HCT116 (cell line): ENCODE measurements around the gene HBG2. TPM values are rescaled to one million over a fixed set of nuclear protein-coding genes. Genes with fewer than 3 reads are reported as not detected.

Source experiments
- ATAC-seq: fragments of 200-7000 bp; cut with Tn5 transposase; 2 replicates; pipeline ENCODE4 v1.9.1; 2020; ENCODE audit warnings: mild to moderate bottlenecking, moderate library complexity
- BruUV-seq: library from RNA; stranded (reverse); fragments of 400-500 nt; replicated peaks from 2 replicates; lab custom pipeline; 2021; lab: Mats Ljungman, UMichigan
- CTCF ChIA-PET: fragments of 300-600 bp; sonication (Branson Sonifier 250); formaldehyde crosslinking; loops from one replicate; lab custom pipeline; 2021; ENCODE audit warnings: antibody characterized with exemption; lab: Charles Lee
- POLR2A ChIA-PET: fragments of 300-600, 350-600 bp; sonication (Branson Sonifier 250); formaldehyde crosslinking; loops from one replicate; lab custom pipeline; 2021; ENCODE audit warnings: antibody characterized with exemption; lab: Charles Lee
- RAD21 ChIA-PET, 2 experiments: fragments of 300-600 bp; sonication (Branson Sonifier 250); formaldehyde crosslinking; loops; one replicate each; lab custom pipeline; 2023; ENCODE audit warnings: low total read pairs in 2 of 2; ENCODE audit not compliant: uncharacterized antibody in 2 of 2, unreplicated experiment in 2 of 2, low non-redundant PET in 1 of 2; lab: Charles Lee
- DNase-seq: peaks from one replicate; pipeline ENCODE4 v3.0.0-alpha.2; 2010; ENCODE audit warnings: low read depth, low spot score
- H2AFZ ChIP-seq: fragments of 200-600 bp; shearing (Covaris generic), sonication (generic); 2 replicates; pipeline ENCODE4 v1.6.1; 2017; ENCODE audit warnings: low read depth, mixed run types, mixed read lengths, antibody characterized with exemption, low read length; ENCODE audit not compliant: poor library complexity, severe bottlenecking
- H3K27ac ChIP-seq: 2 replicates; pipeline ENCODE4 v1.5.1; 2012; ENCODE audit warnings: low read depth, low read length
- H3K27me3 ChIP-seq: fragments of 200-600 bp; sonication (generic); 2 replicates; pipeline ENCODE4 v1.6.1; 2016; ENCODE audit warnings: mixed run types, low read length, mixed read lengths; ENCODE audit not compliant: insufficient read depth
- H3K36me3 ChIP-seq, 2 experiments: fragments of 200-500 bp in 1 of 2; fragments of 200-600 bp in 1 of 2; sonication (Bioruptor generic) in 1 of 2; sonication (generic) in 1 of 2; 2 replicates each; pipeline versions ENCODE4 v1.5.1 to v1.6.1; 2014 to 2016; ENCODE audit warnings: low read length in 2 of 2, inconsistent platforms in 1 of 2, mixed read lengths in 1 of 2, mixed run types in 1 of 2; ENCODE audit not compliant: insufficient read depth in 2 of 2, control insufficient read depth in 1 of 2
- H3K4me1 ChIP-seq, 2 experiments: fragments of 200-600 bp in 1 of 2; sonication (generic) in 1 of 2; 2 replicates each; pipeline versions ENCODE4 v1.5.1 to v1.6.1; 2012 to 2017; ENCODE audit warnings: low read length in 2 of 2, inconsistent platforms in 1 of 2, mild to moderate bottlenecking in 1 of 2, mixed read lengths in 1 of 2, mixed run types in 1 of 2, moderate library complexity in 1 of 2; ENCODE audit not compliant: insufficient read depth in 2 of 2, control insufficient read depth in 1 of 2
- H3K4me2 ChIP-seq: fragments of 200-600 bp; sonication (generic); 2 replicates; pipeline ENCODE4 v1.6.1; 2017; ENCODE audit warnings: mixed run types, low read length, mixed read lengths
- H3K4me3 ChIP-seq, 2 experiments: fragments of 200-600 bp in 1 of 2; sonication (generic) in 1 of 2; replicated peaks in 1 of 2; 2 replicates each; pipeline ENCODE4 v1.5.1; 2011 to 2016; ENCODE audit warnings: low read length in 2 of 2, control low read depth in 1 of 2, low read depth in 1 of 2, mild to moderate bottlenecking in 1 of 2, mixed read lengths in 1 of 2, mixed run types in 1 of 2
- H3K79me2 ChIP-seq: fragments of 200-600 bp; sonication (generic); 2 replicates; pipeline ENCODE4 v1.6.1; 2017; ENCODE audit warnings: mild to moderate bottlenecking, mixed run types, low read length, moderate library complexity, mixed read lengths; ENCODE audit not compliant: insufficient read depth
- H3K9ac ChIP-seq: fragments of 200-600 bp; sonication (generic); 2 replicates; pipeline ENCODE4 v1.6.1; 2016; ENCODE audit warnings: low read length, mixed read lengths
- H3K9me2 ChIP-seq: fragments of 200-600 bp; sonication (generic), shearing (Covaris generic); 2 replicates; pipeline ENCODE4 v1.6.1; 2017; ENCODE audit warnings: mixed run types, mild to moderate bottlenecking, moderate library complexity; ENCODE audit not compliant: insufficient read depth
- H3K9me3 ChIP-seq, 2 experiments: fragments of 200-500 bp in 1 of 2; fragments of 200-600 bp in 1 of 2; sonication (Bioruptor generic) in 1 of 2; sonication (generic) in 1 of 2; 2 replicates each; pipeline ENCODE4 v1.6.1; 2014 to 2017; ENCODE audit warnings: low read length in 2 of 2, mixed read lengths in 2 of 2, inconsistent platforms in 1 of 2, low read depth in 1 of 2, mild to moderate bottlenecking in 1 of 2, mixed run types in 1 of 2, moderate library complexity in 1 of 2; ENCODE audit not compliant: control insufficient read depth in 1 of 2, insufficient read depth in 1 of 2
- H4K20me1 ChIP-seq: fragments of 200-600 bp; sonication (generic), shearing (Covaris generic); 2 replicates; pipeline ENCODE4 v1.6.1; 2017; ENCODE audit warnings: mixed run types, mild to moderate bottlenecking, moderate library complexity; ENCODE audit not compliant: insufficient read depth
- CTCF ChIP-seq, 3 experiments: fragments of 200-600 bp in 1 of 3; sonication (generic) in 1 of 3; IDR thresholded peaks in 2 of 3; conservative IDR thresholded peaks in 1 of 3; 2 replicates each; pipeline ENCODE4 v1.5.1; 2012 to 2017; ENCODE audit warnings: low read depth in 2 of 3, low read length in 2 of 3, antibody characterized with exemption in 1 of 3, borderline replicate concordance in 1 of 3, control low read depth in 1 of 3, mild to moderate bottlenecking in 1 of 3, mixed read lengths in 1 of 3, mixed run types in 1 of 3, moderate library complexity in 1 of 3; ENCODE audit not compliant: insufficient read depth in 1 of 3
- EGR1 ChIP-seq: IDR thresholded peaks from 2 replicates; pipeline ENCODE4 v1.6.1; 2012; ENCODE audit warnings: low read depth
- POLR2AphosphoS5 ChIP-seq: IDR thresholded peaks from 2 replicates; pipeline ENCODE4 v1.6.1; 2011; ENCODE audit warnings: mild to moderate bottlenecking, low read depth, low read length, moderate library complexity
- RAD21 ChIP-seq: IDR thresholded peaks from 2 replicates; pipeline ENCODE4 v1.6.1; 2012; ENCODE audit warnings: low read depth, mild to moderate bottlenecking
- REST ChIP-seq: IDR thresholded peaks from 2 replicates; pipeline ENCODE4 v1.6.1; 2012; ENCODE audit warnings: low read depth
- YY1 ChIP-seq: IDR thresholded peaks from 2 replicates; pipeline ENCODE4 v1.6.1; 2011; ENCODE audit warnings: low read length, low read depth, moderate library complexity, mild to moderate bottlenecking; ENCODE audit not compliant: insufficient replicate concordance; ENCODE audit errors: extremely low read depth
- ZNF274 ChIP-seq: fragments of 200-500 bp; sonication (Bioruptor generic); IDR thresholded peaks from 2 replicates; pipeline ENCODE4 v1.6.1; 2014; ENCODE audit warnings: mild to moderate bottlenecking, low read depth, low read length, inconsistent platforms
- intact Hi-C: fragments of 100-400 bp; cut with micrococcal nuclease; formaldehyde crosslinking; loops from 2 replicates; pipeline ENCODE4 v1.10.0; 2022
- total RNA-seq: library from RNA; stranded (reverse); gene quantifications from one replicate; pipeline ENCODE4 v1.2.1, GENCODE V29; 2021; ENCODE audit not compliant: unreplicated experiment
- TF ChIP-seq, protein P1 (sequence below): IDR thresholded peaks from 2 replicates; pipeline ENCODE4 v1.6.1; 2012

HBG2 gene
- total RNA-seq, 1 experiment from 2014 or later: 48.1 TPM

GRCh38 chr11:5204787-5205186 lies 49.8 kb downstream of the HBG2 start:
- no TSS peak for BruUV-seq

More at GRCh38 chr11:5204787-5205186, 49.8 kb downstream of the HBG2 start:
- peak; percentile 94 for TF ChIP-seq RAD21
- no peak for TF ChIP-seq ZNF274
- TF ChIP-seq YY1: peak; percentile 28
- peak; percentile 54 to 79 (median 77) for TF ChIP-seq CTCF (IDR thresholded peaks at IDR 0.05 in 2 of 3, conservative IDR thresholded peaks at IDR 0.05 in 1 of 3; ENCODE audit: borderline replicate concordance in 1 of 3, insufficient read depth in 1 of 3, low read depth in 2 of 3, low read length in 2 of 3)
- no peak for TF ChIP-seq POLR2AphosphoS5
- 0 out of 2 replicates have a peak, but pooled peaks have one; percentile 18 for TF ChIP-seq EGR1
- TF ChIP-seq REST: no peak
- TF ChIP-seq, protein P1, sequence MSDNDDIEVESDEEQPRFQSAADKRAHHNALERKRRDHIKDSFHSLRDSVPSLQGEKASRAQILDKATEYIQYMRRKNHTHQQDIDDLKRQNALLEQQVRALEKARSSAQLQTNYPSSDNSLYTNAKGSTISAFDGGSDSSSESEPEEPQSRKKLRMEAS: no peak
- DNase-seq: peak; percentile 68
- H3K27me3 ChIP-seq: peaks cover 32% of the 10 kb centered on the region
- H3K27ac ChIP-seq: no peak overlapping the region
- RAD21 ChIA-PET: no interaction called here
- intact Hi-C loops: loop anchor here (1.0 to 10.0 kb wide), 4 partner anchors 87 to 604 kb away; partner anchors contain the start of gene OR52N2
- H3K9me2 ChIP-seq: no peaks in the 10 kb centered on the region
- H3K9me3 ChIP-seq: no peaks in the 10 kb centered on the region
- H3K9ac ChIP-seq: no peak overlapping the region
- POLR2A ChIA-PET: no interaction called here
- ATAC-seq: peak; percentile 99
- H3K79me2 ChIP-seq: no peaks in the 10 kb centered on the region
- H3K36me3 ChIP-seq: no peaks in the 10 kb centered on the region
- no peak overlapping the region for H3K4me3 ChIP-seq
- H2AFZ ChIP-seq: no peak overlapping the region
- CTCF ChIA-PET: no interaction called here
- H3K4me1 ChIP-seq: no peaks in the 10 kb centered on the region
- no peaks in the 10 kb centered on the region for H4K20me1 ChIP-seq
- no peak overlapping the region for H3K4me2 ChIP-seq
